Measurements from ENCODE around the gene HAGHL.
A peak's percentile ranks its signal among the peaks of the same experiment; 100 is the strongest.

HAGHL gene

GRCh38 chr16:679814-680624, 46.9 kb upstream of the HAGHL start, which contains the start of gene STUB1 (continued):
- peak; percentile 77; the same call in 1 of the 2 replicates for TF ChIP-seq ZFP69B (tag by site-specific recombination; IDR thresholded peaks at IDR 0.05)
- TF ChIP-seq, protein P1, sequence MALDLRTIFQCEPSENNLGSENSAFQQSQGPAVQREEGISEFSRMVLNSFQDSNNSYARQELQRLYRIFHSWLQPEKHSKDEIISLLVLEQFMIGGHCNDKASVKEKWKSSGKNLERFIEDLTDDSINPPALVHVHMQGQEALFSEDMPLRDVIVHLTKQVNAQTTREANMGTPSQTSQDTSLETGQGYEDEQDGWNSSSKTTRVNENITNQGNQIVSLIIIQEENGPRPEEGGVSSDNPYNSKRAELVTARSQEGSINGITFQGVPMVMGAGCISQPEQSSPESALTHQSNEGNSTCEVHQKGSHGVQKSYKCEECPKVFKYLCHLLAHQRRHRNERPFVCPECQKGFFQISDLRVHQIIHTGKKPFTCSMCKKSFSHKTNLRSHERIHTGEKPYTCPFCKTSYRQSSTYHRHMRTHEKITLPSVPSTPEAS (tag by site-specific recombination; IDR thresholded peaks at IDR 0.05): no peak
- no peak for TF ChIP-seq ZNF239 (tag by site-specific recombination; IDR thresholded peaks at IDR 0.05)
- TF ChIP-seq SP7 (tag by site-specific recombination; IDR thresholded peaks at IDR 0.05): peak; percentile 48
- TF ChIP-seq ZIC2 (tag by site-specific recombination; IDR thresholded peaks at IDR 0.05): peak; percentile 12; the same call in 1 of the 2 replicates

- peak overlapping the region; percentile 82 for H3K4me3 ChIP-seq (ENCODE audit: low read depth, low read length)
- peak overlapping the region; percentile 97 for H3K27ac ChIP-seq (ENCODE audit: extremely low read depth, low read depth, low read length)
- H3K4me1 ChIP-seq (ENCODE audit: control insufficient read depth, insufficient read depth, low read length): peaks cover 14% of the 10 kb centered on the region; the same call in 1 of the 2 replicates
- no peaks in the 10 kb centered on the region for H3K9me3 ChIP-seq (ENCODE audit: control insufficient read depth, insufficient read depth, low read depth, low read length)
- ChIA-PET CTCF (no interaction called here), POLR2A (interaction anchor here (0.9 to 5.4 kb wide), 10 partner anchors 9 to 108 kb away, joined by 3 to 57 read pairs (median 4); partner anchors contain the start of genes ANTKMT, CHTF18, RHOT2 and RPUSD1)
- peaks cover 3 to 42% of the 10 kb centered on the region in 2 experiments; a peak in 1 of 3 replicates for H3K36me3 ChIP-seq (ENCODE audit: control insufficient read depth in 2 of 2, insufficient read depth in 1 of 2, low read length in 2 of 2)
- no peak for TF ChIP-seq AEBP2 (tag by site-specific recombination; IDR thresholded peaks at IDR 0.05; ENCODE audit: borderline replicate concordance)
- TF ChIP-seq KLF7 (tag by site-specific recombination; IDR thresholded peaks at IDR 0.05; ENCODE audit: borderline replicate concordance): no peak
- TF ChIP-seq ZBTB20 (tag by site-specific recombination; IDR thresholded peaks at IDR 0.05): no peak
- TF ChIP-seq, protein P2, sequence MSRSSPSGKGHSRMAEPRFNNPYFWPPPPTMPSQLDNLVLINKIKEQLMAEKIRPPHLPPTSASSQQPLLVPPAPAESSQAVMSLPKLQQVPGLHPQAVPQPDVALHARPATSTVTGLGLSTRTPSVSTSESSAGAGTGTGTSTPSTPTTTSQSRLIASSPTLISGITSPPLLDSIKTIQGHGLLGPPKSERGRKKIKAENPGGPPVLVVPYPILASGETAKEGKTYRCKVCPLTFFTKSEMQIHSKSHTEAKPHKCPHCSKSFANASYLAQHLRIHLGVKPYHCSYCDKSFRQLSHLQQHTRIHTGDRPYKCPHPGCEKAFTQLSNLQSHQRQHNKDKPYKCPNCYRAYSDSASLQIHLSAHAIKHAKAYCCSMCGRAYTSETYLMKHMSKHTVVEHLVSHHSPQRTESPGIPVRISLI (tag by site-specific recombination; IDR thresholded peaks at IDR 0.05): no peak
- no peak for TF ChIP-seq ZSCAN30 (tag by site-specific recombination; IDR thresholded peaks at IDR 0.05)
- TF ChIP-seq, protein P3, sequence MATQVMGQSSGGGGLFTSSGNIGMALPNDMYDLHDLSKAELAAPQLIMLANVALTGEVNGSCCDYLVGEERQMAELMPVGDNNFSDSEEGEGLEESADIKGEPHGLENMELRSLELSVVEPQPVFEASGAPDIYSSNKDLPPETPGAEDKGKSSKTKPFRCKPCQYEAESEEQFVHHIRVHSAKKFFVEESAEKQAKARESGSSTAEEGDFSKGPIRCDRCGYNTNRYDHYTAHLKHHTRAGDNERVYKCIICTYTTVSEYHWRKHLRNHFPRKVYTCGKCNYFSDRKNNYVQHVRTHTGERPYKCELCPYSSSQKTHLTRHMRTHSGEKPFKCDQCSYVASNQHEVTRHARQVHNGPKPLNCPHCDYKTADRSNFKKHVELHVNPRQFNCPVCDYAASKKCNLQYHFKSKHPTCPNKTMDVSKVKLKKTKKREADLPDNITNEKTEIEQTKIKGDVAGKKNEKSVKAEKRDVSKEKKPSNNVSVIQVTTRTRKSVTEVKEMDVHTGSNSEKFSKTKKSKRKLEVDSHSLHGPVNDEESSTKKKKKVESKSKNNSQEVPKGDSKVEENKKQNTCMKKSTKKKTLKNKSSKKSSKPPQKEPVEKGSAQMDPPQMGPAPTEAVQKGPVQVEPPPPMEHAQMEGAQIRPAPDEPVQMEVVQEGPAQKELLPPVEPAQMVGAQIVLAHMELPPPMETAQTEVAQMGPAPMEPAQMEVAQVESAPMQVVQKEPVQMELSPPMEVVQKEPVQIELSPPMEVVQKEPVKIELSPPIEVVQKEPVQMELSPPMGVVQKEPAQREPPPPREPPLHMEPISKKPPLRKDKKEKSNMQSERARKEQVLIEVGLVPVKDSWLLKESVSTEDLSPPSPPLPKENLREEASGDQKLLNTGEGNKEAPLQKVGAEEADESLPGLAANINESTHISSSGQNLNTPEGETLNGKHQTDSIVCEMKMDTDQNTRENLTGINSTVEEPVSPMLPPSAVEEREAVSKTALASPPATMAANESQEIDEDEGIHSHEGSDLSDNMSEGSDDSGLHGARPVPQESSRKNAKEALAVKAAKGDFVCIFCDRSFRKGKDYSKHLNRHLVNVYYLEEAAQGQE (tag by site-specific recombination; IDR thresholded peaks at IDR 0.05): no peak
- no peak for TF ChIP-seq ZNF692 (tag by site-specific recombination; IDR thresholded peaks at IDR 0.05)
- TF ChIP-seq ZNF843 (tag by site-specific recombination; IDR thresholded peaks at IDR 0.05): no peak
- TF ChIP-seq ZNF223 (tag by site-specific recombination; IDR thresholded peaks at IDR 0.05): no peak
- TF ChIP-seq ZNF16 (tag by site-specific recombination; IDR thresholded peaks at IDR 0.05; ENCODE audit: low read depth): no peak
- no peak for TF ChIP-seq ZNF596 (tag by site-specific recombination; IDR thresholded peaks at IDR 0.05)
- TF ChIP-seq HOXA7 (CRISPR knock-in tag; IDR thresholded peaks at IDR 0.05; ENCODE audit: borderline replicate concordance): no peak
- no peak for TF ChIP-seq PRDM4 (tag by site-specific recombination; IDR thresholded peaks at IDR 0.05)
- TF ChIP-seq ZNF114 (tag by site-specific recombination; IDR thresholded peaks at IDR 0.05): no peak
- no peak for TF ChIP-seq ZNF76 (tag by site-specific recombination; IDR thresholded peaks at IDR 0.05; ENCODE audit: borderline replicate concordance, low read depth)
- no peak for TF ChIP-seq ZBTB44 (tag by site-specific recombination; IDR thresholded peaks at IDR 0.05)
- TF ChIP-seq ZNF416 (tag by site-specific recombination; IDR thresholded peaks at IDR 0.05): no peak
These were observed 46.3 kb upstream of the HAGHL start for GRCh38 chr16:680625-680945.

All from HEK293 (cell line).